IMR-90 (cell line): ENCODE results near the gene CAMK4. TPM values are rescaled to one million over a fixed set of nuclear protein-coding genes. Genes with fewer than 3 reads are reported as not detected.

ENCODE experiments used
- ATAC-seq: fragments of 200-7000 bp; cut with Tn5 transposase; 2 replicates; pipeline ENCODE4 v1.9.1; 2020; ENCODE audit warnings: low read depth, mild to moderate bottlenecking, moderate library complexity
- BruUV-seq: library from RNA; stranded (reverse); fragments of 400-500 nt; replicated peaks from 2 replicates; lab custom pipeline; 2021; lab: Mats Ljungman, UMichigan
- CTCF ChIA-PET: fragments of 300-600 bp; formaldehyde crosslinking; extraction: SDS; loops from one replicate; lab custom pipeline; 2021; ENCODE audit warnings: antibody characterized with exemption; lab: Yijun Ruan, JAX
- POLR2A ChIA-PET: fragments of 300-600 bp; sonication (Branson Sonifier 250); formaldehyde crosslinking; loops from one replicate; lab custom pipeline; 2022; ENCODE audit warnings: antibody characterized with exemption; ENCODE audit not compliant: unreplicated experiment; lab: Charles Lee
- DNase-seq: peaks from one replicate; pipeline ENCODE4 v3.0.0; 2013
- H2AFZ ChIP-seq: replicated peaks from 2 replicates; pipeline ENCODE3; 2013; ENCODE audit warnings: low read length, mild to moderate bottlenecking; ENCODE audit not compliant: poor library complexity
- H2AK5ac ChIP-seq: 2 replicates; pipeline ENCODE4 v1.6.1; 2013; ENCODE audit warnings: low read depth, low read length, inconsistent platforms
- H2AK9ac ChIP-seq: replicated peaks from 2 replicates; pipeline ENCODE3; 2013; ENCODE audit warnings: mild to moderate bottlenecking, low read depth, low read length, moderate library complexity; ENCODE audit not compliant: poor library complexity
- H2BK120ac ChIP-seq: 2 replicates; pipeline ENCODE4 v1.6.1; 2013; ENCODE audit warnings: low read depth, low read length, inconsistent platforms
- H2BK15ac ChIP-seq: 3 replicates; pipeline ENCODE4 v1.6.1; 2013; ENCODE audit warnings: low read depth, low read length, inconsistent platforms
- H2BK20ac ChIP-seq: 2 replicates; pipeline ENCODE4 v1.6.1; 2013; ENCODE audit warnings: low read depth, mild to moderate bottlenecking, inconsistent platforms, low read length, moderate library complexity
- H2BK5ac ChIP-seq: 2 replicates; pipeline ENCODE4 v1.6.1; 2013; ENCODE audit warnings: mild to moderate bottlenecking, low read depth, low read length, inconsistent platforms; ENCODE audit not compliant: poor library complexity, severe bottlenecking
- H3K14ac ChIP-seq: replicated peaks from 2 replicates; pipeline ENCODE4 v1.6.1; 2013; ENCODE audit warnings: low read depth, low read length, inconsistent platforms
- H3K18ac ChIP-seq: 2 replicates; pipeline ENCODE4 v1.6.1; 2013; ENCODE audit warnings: low read depth, low read length, control low read depth
- H3K23ac ChIP-seq: 2 replicates; pipeline ENCODE4 v1.6.1; 2013; ENCODE audit warnings: low read depth, low read length, inconsistent platforms
- H3K27ac ChIP-seq: 2 replicates; pipeline ENCODE4 v1.5.1; 2013; ENCODE audit warnings: mild to moderate bottlenecking, control low read depth, low read length; ENCODE audit not compliant: insufficient read depth
- H3K27me3 ChIP-seq: 2 replicates; pipeline ENCODE4 v1.6.1; 2013; ENCODE audit warnings: low read length; ENCODE audit not compliant: control insufficient read depth, insufficient read depth
- H3K36me3 ChIP-seq: 2 replicates; pipeline ENCODE4 v1.6.1; 2013; ENCODE audit warnings: low read length, mixed read lengths; ENCODE audit not compliant: control insufficient read depth, insufficient read depth
- H3K4ac ChIP-seq: 2 replicates; pipeline ENCODE4 v1.6.1; 2013; ENCODE audit warnings: low read depth, low read length, inconsistent platforms
- H3K4me1 ChIP-seq: 2 replicates; pipeline ENCODE4 v1.6.1; 2013; ENCODE audit warnings: low read length, mixed read lengths; ENCODE audit not compliant: control insufficient read depth, insufficient read depth
- H3K4me2 ChIP-seq: 2 replicates; pipeline ENCODE4 v1.6.1; 2013; ENCODE audit warnings: low read depth, mild to moderate bottlenecking, control low read depth, low read length, moderate library complexity
- H3K4me3 ChIP-seq: 2 replicates; pipeline ENCODE4 v1.5.1; 2013; ENCODE audit warnings: low read depth, mild to moderate bottlenecking, control low read depth, low read length, moderate library complexity; ENCODE audit not compliant: insufficient read depth
- H3K56ac ChIP-seq: 2 replicates; pipeline ENCODE4 v1.6.1; 2013; ENCODE audit warnings: low read length, inconsistent platforms; ENCODE audit not compliant: insufficient read depth; ENCODE audit errors: extremely low read depth
- H3K79me1 ChIP-seq, 2 experiments: 2 replicates each; pipeline ENCODE4 v1.6.1; 2013; ENCODE audit warnings: low read length in 2 of 2, inconsistent platforms in 1 of 2, low read depth in 1 of 2
- H3K9ac ChIP-seq: 2 replicates; pipeline ENCODE4 v1.6.1; 2013; ENCODE audit warnings: low read depth, low read length, control low read depth
- H3K9me1 ChIP-seq: 2 replicates; pipeline ENCODE4 v1.6.1; 2013; ENCODE audit warnings: low read length, inconsistent platforms; ENCODE audit not compliant: insufficient read depth
- H3K9me3 ChIP-seq: 2 replicates; pipeline ENCODE4 v1.6.1; 2013; ENCODE audit warnings: low read length; ENCODE audit not compliant: control insufficient read depth, insufficient read depth
- H4K20me1 ChIP-seq: 2 replicates; pipeline ENCODE4 v1.6.1; 2013; ENCODE audit warnings: low read length, inconsistent platforms; ENCODE audit not compliant: insufficient read depth
- H4K5ac ChIP-seq: 2 replicates; pipeline ENCODE4 v1.6.1; 2013; ENCODE audit warnings: mild to moderate bottlenecking, low read depth, low read length, control low read depth
- H4K8ac ChIP-seq, 2 experiments: 2 replicates each; pipeline ENCODE4 v1.6.1; 2013; ENCODE audit warnings: low read depth in 2 of 2, low read length in 2 of 2, control low read depth in 1 of 2, inconsistent platforms in 1 of 2
- H4K91ac ChIP-seq: 2 replicates; pipeline ENCODE4 v1.6.1; 2013; ENCODE audit warnings: low read depth, low read length, inconsistent platforms; ENCODE audit not compliant: insufficient read depth
- BHLHE40 ChIP-seq: fragments of 150-350 bp; IDR thresholded peaks from 2 replicates; pipeline ENCODE4 v1.6.1; 2016; ENCODE audit warnings: mild to moderate bottlenecking, low read depth, low read length
- CEBPB ChIP-seq: IDR thresholded peaks from 2 replicates; pipeline ENCODE4 v1.6.1; 2012; ENCODE audit warnings: low read depth, low read length, improper control_type of control experiment
- CHD1 ChIP-seq: IDR thresholded peaks from 2 replicates; pipeline ENCODE4 v1.6.1; 2012; ENCODE audit warnings: low read depth, low read length, improper control_type of control experiment
- CTCF ChIP-seq: conservative IDR thresholded peaks from 2 replicates; pipeline ENCODE4 v1.5.1; 2012; ENCODE audit warnings: mild to moderate bottlenecking, low read depth, low read length, improper control_type of control experiment
- ELK1 ChIP-seq: fragments of 150-350 bp; IDR thresholded peaks from 2 replicates; pipeline ENCODE4 v1.6.1; 2016; ENCODE audit warnings: low read depth, mild to moderate bottlenecking, low read length, moderate library complexity, borderline replicate concordance
- FOS ChIP-seq: fragments of 150-350 bp; IDR thresholded peaks from 2 replicates; pipeline ENCODE4 v1.6.1; 2016; ENCODE audit warnings: low read depth, low read length
- MAFK ChIP-seq: IDR thresholded peaks from 2 replicates; pipeline ENCODE4 v1.6.1; 2012; ENCODE audit warnings: low read depth, low read length, improper control_type of control experiment
- MAZ ChIP-seq: IDR thresholded peaks from 2 replicates; pipeline ENCODE4 v1.6.1; 2012; ENCODE audit warnings: low read depth, mild to moderate bottlenecking, low read length, improper control_type of control experiment, moderate library complexity, borderline replicate concordance
- MXI1 ChIP-seq: IDR thresholded peaks from 2 replicates; pipeline ENCODE4 v1.6.1; 2012; ENCODE audit warnings: low read depth, mild to moderate bottlenecking, low read length, moderate library complexity, borderline replicate concordance
- NFE2L2 ChIP-seq: fragments of 150-350 bp; IDR thresholded peaks from 2 replicates; pipeline ENCODE4 v1.6.1; 2016; ENCODE audit warnings: low read depth, mild to moderate bottlenecking, low read length
- POLR2A ChIP-seq: IDR thresholded peaks from 2 replicates; pipeline ENCODE4 v1.6.1; 2012; ENCODE audit warnings: mild to moderate bottlenecking, low read depth, low read length
- RAD21 ChIP-seq: IDR thresholded peaks from 2 replicates; pipeline ENCODE4 v1.6.1; 2012; ENCODE audit warnings: low read length, improper control_type of control experiment
- RCOR1 ChIP-seq: IDR thresholded peaks from 2 replicates; pipeline ENCODE4 v1.6.1; 2012; ENCODE audit warnings: mild to moderate bottlenecking, low read length, improper control_type of control experiment; ENCODE audit not compliant: insufficient replicate concordance
- RFX5 ChIP-seq: IDR thresholded peaks from 2 replicates; pipeline ENCODE4 v1.8.0; 2012; ENCODE audit warnings: low read depth, mild to moderate bottlenecking, low read length, moderate library complexity
- SMC3 ChIP-seq: fragments of 150-350 bp; IDR thresholded peaks from 2 replicates; pipeline ENCODE4 v1.6.1; 2016; ENCODE audit warnings: low read depth, mild to moderate bottlenecking, antibody characterized with exemption, low read length, moderate library complexity
- USF2 ChIP-seq: fragments of 150-350 bp; IDR thresholded peaks from 2 replicates; pipeline ENCODE4 v1.6.1; 2017; ENCODE audit warnings: mild to moderate bottlenecking, antibody characterized with exemption, low read length, low read depth
- dilution Hi-C: fragments of 300-500 bp; cut with HindIII; formaldehyde crosslinking; loops from one replicate; pipeline ENCODE4 v1.14.3; 2018; ENCODE audit warnings: low sequenced_read_pairs; ENCODE audit not compliant: unreplicated experiment
- in situ Hi-C: fragments of 300-500 bp; cut with MboI; formaldehyde crosslinking; loops from 3 replicates; pipeline ENCODE4 v1.14.3; 2019; ENCODE audit warnings: low sequenced_read_pairs, inconsistent platforms, mixed read lengths
- intact Hi-C: fragments of 100-400 bp; cut with micrococcal nuclease; formaldehyde crosslinking; loops from 2 replicates; pipeline ENCODE4 v1.10.0; 2022
- polyA plus RNA-seq, 3 experiments: library from polyadenylated mRNA; depleted of rRNA; stranded (reverse); fragments of >200 nt; gene quantifications; 2 replicates each; pipeline ENCODE4 v1.2.3, GENCODE V29; 2012; ENCODE audit warnings: low replicate concordance in 1 of 3
- total RNA-seq: library from RNA; depleted of rRNA; stranded (reverse); fragments of >200 nt; gene quantifications from 2 replicates; pipeline ENCODE4 v1.2.3, GENCODE V29; 2012

CAMK4 gene
- total and polyA plus RNA-seq, 2 of the 4 experiments (the other 2 are of a cell fraction): 3.7 to 4.8 TPM

- intact Hi-C loops: no loop called here
- CTCF ChIA-PET: no interaction called here
Observed at GRCh38 chr5:111486926-111487325, 262.7 kb downstream of the CAMK4 start.

More at GRCh38 chr5:111486926-111487325, 262.7 kb downstream of the CAMK4 start:
- H3K9ac ChIP-seq: no peak overlapping the region
- no peak overlapping the region for H3K4me2 ChIP-seq
- POLR2A ChIA-PET: no interaction called here
- H3K18ac ChIP-seq: no peak overlapping the region
- no peak overlapping the region for H4K8ac ChIP-seq
- no peak overlapping the region for H3K27ac ChIP-seq
- H4K5ac ChIP-seq: no peak overlapping the region
- BruUV-seq: no TSS peak
- no peak overlapping the region for H2BK5ac ChIP-seq
- TF ChIP-seq MAFK: no peak
- TF ChIP-seq MXI1: no peak
- TF ChIP-seq ELK1: no peak
- TF ChIP-seq FOS: no peak
- no peak for TF ChIP-seq RCOR1
- TF ChIP-seq NFE2L2: no peak
- no peak for TF ChIP-seq MAZ
- TF ChIP-seq USF2: no peak
- no peak for TF ChIP-seq SMC3
- TF ChIP-seq RFX5: no peak
- TF ChIP-seq BHLHE40: no peak
- TF ChIP-seq POLR2A: no peak
- no peak for TF ChIP-seq CTCF
- TF ChIP-seq RAD21: no peak
- no peak for TF ChIP-seq CEBPB
- TF ChIP-seq CHD1: no peak
- ATAC-seq: no peak
- no peak overlapping the region for H3K14ac ChIP-seq
- no peaks in the 10 kb centered on the region for H4K20me1 ChIP-seq
- dilution Hi-C loops (no loop called here), in situ Hi-C loops (no loop called here)
- H2BK15ac ChIP-seq: no peak overlapping the region
- no peak overlapping the region for H3K4ac ChIP-seq
- no peaks in the 10 kb centered on the region for H3K79me1 ChIP-seq
- no peak overlapping the region for H2AK9ac ChIP-seq
- H3K36me3 ChIP-seq: no peaks in the 10 kb centered on the region
- H3K9me3 ChIP-seq: no peaks in the 10 kb centered on the region
- no peak for DNase-seq
- no peak overlapping the region for H4K91ac ChIP-seq
- no peak overlapping the region for H3K56ac ChIP-seq
- no peak overlapping the region for H2BK120ac ChIP-seq
- H3K27me3 ChIP-seq: no peaks in the 10 kb centered on the region
- peaks cover 2% of the 10 kb centered on the region; the same call in 1 of the 2 replicates for H3K4me1 ChIP-seq
- no peak overlapping the region for H2AK5ac ChIP-seq
- H3K9me1 ChIP-seq: no peaks in the 10 kb centered on the region
- H2BK20ac ChIP-seq: no peak overlapping the region
- no peak overlapping the region for H3K4me3 ChIP-seq
- H3K23ac ChIP-seq: no peak overlapping the region
- H2AFZ ChIP-seq: no peak overlapping the region
